ENCODE results near the gene GABBR2. TPM values are rescaled to one million over a fixed set of nuclear protein-coding genes. Genes with fewer than 3 reads are reported as not detected.

Gene GABBR2
- total RNA-seq, 1 donor from 2014 or later = 116 TPM

- H3K27me3 Mint-ChIP-seq (ENCODE audit: unreplicated experiment) = peaks cover 3% of the 10 kb centered on the region
- H3K9me3 Mint-ChIP-seq (ENCODE audit: unreplicated experiment) = peaks cover 14% of the 10 kb centered on the region
- peak overlapping the region; percentile 17 for H3K27ac Mint-ChIP-seq (ENCODE audit: unreplicated experiment)
- no peak for TF ChIP-seq CTCF (IDR thresholded peaks at IDR 0.05; ENCODE audit: partially characterized antibody, unreplicated experiment)
- H3K36me3 Mint-ChIP-seq (ENCODE audit: unreplicated experiment) = no peaks in the 10 kb centered on the region
- H3K4me1 Mint-ChIP-seq (ENCODE audit: low read depth, unreplicated experiment) = peaks cover 24% of the 10 kb centered on the region
- no peak overlapping the region for H3K4me3 Mint-ChIP-seq (ENCODE audit: unreplicated experiment)
- DNase-seq = no peak
Measured at GRCh38 chr9:98290411-98290810, 418.3 kb downstream of the GABBR2 start.

GRCh38 chr9:98289614-98290201, 419.0 kb downstream of the GABBR2 start:
- no peak for TF ChIP-seq CTCF (IDR thresholded peaks at IDR 0.05; ENCODE audit: partially characterized antibody, unreplicated experiment)
- Mint-ChIP-seq H3K4me1 (ENCODE audit: low read depth, unreplicated experiment) (peaks cover 21% of the 10 kb centered on the region), H3K27ac (ENCODE audit: unreplicated experiment) (no peak overlapping the region), H3K9me3 (ENCODE audit: unreplicated experiment) (peaks cover 16% of the 10 kb centered on the region), H3K27me3 (ENCODE audit: unreplicated experiment) (peaks cover 3% of the 10 kb centered on the region), H3K4me3 (ENCODE audit: unreplicated experiment) (no peak overlapping the region), H3K36me3 (ENCODE audit: unreplicated experiment) (no peaks in the 10 kb centered on the region)
- DNase-seq = no peak

DNA sequence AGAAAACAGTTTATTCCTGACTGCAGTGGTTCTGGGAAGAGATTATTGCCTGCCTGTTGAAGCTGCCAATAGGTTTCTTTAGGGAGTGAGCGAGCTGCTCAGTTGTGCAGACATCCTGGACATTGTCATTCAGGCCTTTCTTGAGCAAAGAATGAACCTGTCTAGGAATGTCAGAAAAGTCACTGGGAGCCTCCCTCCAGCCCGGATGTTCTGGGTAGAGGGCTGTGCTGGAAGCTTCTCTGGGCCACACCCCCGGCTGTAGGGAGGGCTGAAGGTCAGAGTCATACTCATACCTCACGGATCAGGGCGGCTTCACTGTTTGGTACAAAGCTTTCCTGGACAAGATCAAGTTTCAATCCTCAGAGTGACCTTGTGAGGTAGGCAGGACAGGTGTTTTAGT, 419.9 kb downstream of the GABBR2 start:
- Mint-ChIP-seq H3K27ac (ENCODE audit: unreplicated experiment) (no peak overlapping the region), H3K4me1 (ENCODE audit: low read depth, unreplicated experiment) (peaks cover 17% of the 10 kb centered on the region), H3K36me3 (ENCODE audit: unreplicated experiment) (no peaks in the 10 kb centered on the region), H3K27me3 (ENCODE audit: unreplicated experiment) (peaks cover under 1% of the 10 kb centered on the region), H3K9me3 (ENCODE audit: unreplicated experiment) (peaks cover 16% of the 10 kb centered on the region), H3K4me3 (ENCODE audit: unreplicated experiment) (no peak overlapping the region)
- TF ChIP-seq CTCF (IDR thresholded peaks at IDR 0.05; ENCODE audit: partially characterized antibody, unreplicated experiment) = no peak
- DNase-seq = no peak

DNA sequence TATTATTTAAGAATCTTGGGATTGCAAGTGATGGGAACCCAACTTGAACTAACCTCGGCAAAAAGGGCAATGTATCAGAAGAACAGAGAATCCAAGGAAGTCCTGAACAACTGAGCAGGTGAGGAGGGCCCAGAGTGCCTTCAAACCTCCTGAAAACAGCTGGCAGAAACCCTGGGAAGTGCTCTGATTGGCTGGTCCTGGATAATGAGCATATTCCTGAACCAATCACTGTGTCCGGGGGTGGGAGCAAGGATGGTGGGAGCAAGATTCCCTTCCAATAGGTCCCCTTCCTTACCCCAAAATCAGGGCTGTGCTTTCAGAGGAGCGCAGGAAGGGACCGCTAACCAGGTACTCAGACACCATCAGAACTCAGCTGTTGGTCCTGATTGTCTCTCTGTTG, 421.4 kb downstream of the GABBR2 start:
- Mint-ChIP-seq H3K36me3 (ENCODE audit: unreplicated experiment) (no peaks in the 10 kb centered on the region), H3K4me1 (ENCODE audit: low read depth, unreplicated experiment) (peaks cover 13% of the 10 kb centered on the region), H3K27me3 (ENCODE audit: unreplicated experiment) (no peaks in the 10 kb centered on the region), H3K9me3 (ENCODE audit: unreplicated experiment) (peaks cover 13% of the 10 kb centered on the region), H3K4me3 (ENCODE audit: unreplicated experiment) (no peak overlapping the region), H3K27ac (ENCODE audit: unreplicated experiment) (no peak overlapping the region)
- no peak for DNase-seq
- TF ChIP-seq CTCF (IDR thresholded peaks at IDR 0.05; ENCODE audit: partially characterized antibody, unreplicated experiment) = no peak

GRCh38 chr9:98285446-98285845, 423.3 kb downstream of the GABBR2 start:
- Mint-ChIP-seq H3K27me3 (ENCODE audit: unreplicated experiment) (peaks cover 1% of the 10 kb centered on the region), H3K4me1 (ENCODE audit: low read depth, unreplicated experiment) (peaks cover 23% of the 10 kb centered on the region), H3K27ac (ENCODE audit: unreplicated experiment) (no peak overlapping the region), H3K9me3 (ENCODE audit: unreplicated experiment) (peaks cover 16% of the 10 kb centered on the region), H3K36me3 (ENCODE audit: unreplicated experiment) (no peaks in the 10 kb centered on the region), H3K4me3 (ENCODE audit: unreplicated experiment) (no peak overlapping the region)
- no peak for DNase-seq
- no peak for TF ChIP-seq CTCF (IDR thresholded peaks at IDR 0.05; ENCODE audit: partially characterized antibody, unreplicated experiment)
